ENCODE measurements around the gene TMBIM4.
"Not testable (repeated sequence)": the region's sequence is repeated elsewhere in the genome, so short reads cannot be mapped to it uniquely, and the experiment has no call there.

TMBIM4 gene

GRCh38 chr12:66182956-66183355 lies 13.2 kb upstream of the TMBIM4 start:
- no peak for DNase-seq

GRCh38 chr12:66176105-66176900 lies 6.5 kb upstream of the TMBIM4 start:
- DNase-seq = no peak

- not testable (repeated sequence) for DNase-seq
Measured at GRCh38 chr12:66174391-66175325, 4.9 kb upstream of the TMBIM4 start.

- DNase-seq = no peak
Measured at GRCh38 chr12:66170606-66171005, 810 bp upstream of the TMBIM4 start.

GRCh38 chr12:66168410-66168809 lies 1.4 kb downstream of the TMBIM4 start:
- no peak for DNase-seq

GRCh38 chr12:66166561-66166960 lies 3.2 kb downstream of the TMBIM4 start:
- DNase-seq = no peak

- no peak for DNase-seq
Measured at GRCh38 chr12:66165141-66165540, 4.7 kb downstream of the TMBIM4 start.

GRCh38 chr12:66164349-66164821 lies 5.4 kb downstream of the TMBIM4 start:
- no peak for DNase-seq

GRCh38 chr12:66163289-66163688 lies 6.5 kb downstream of the TMBIM4 start:
- DNase-seq = no peak

GRCh38 chr12:66162701-66163100 lies 7.1 kb downstream of the TMBIM4 start:
- DNase-seq = no peak

- no peak for DNase-seq
Measured at GRCh38 chr12:66160704-66161103, 9.1 kb downstream of the TMBIM4 start.

GRCh38 chr12:66159123-66159522 lies 10.7 kb downstream of the TMBIM4 start:
- DNase-seq = no peak

- DNase-seq = no peak
Measured at GRCh38 chr12:66156654-66157053, 13.1 kb downstream of the TMBIM4 start.

GRCh38 chr12:66154776-66155175 lies 15.0 kb downstream of the TMBIM4 start:
- no peak for DNase-seq

- DNase-seq = no peak
Measured at GRCh38 chr12:66152732-66153131, 17.1 kb downstream of the TMBIM4 start.

GRCh38 chr12:66149702-66150398 lies 19.9 kb downstream of the TMBIM4 start:
- DNase-seq = no peak

GRCh38 chr12:66144791-66145754 lies 24.7 kb downstream of the TMBIM4 start:
- no peak for DNase-seq

GRCh38 chr12:66143868-66144267 lies 25.9 kb downstream of the TMBIM4 start:
- DNase-seq = no peak

- DNase-seq = no peak
Measured at GRCh38 chr12:66142826-66143225, 27.0 kb downstream of the TMBIM4 start.

- DNase-seq = no peak
Measured at GRCh38 chr12:66141299-66141698, 28.5 kb downstream of the TMBIM4 start.

- DNase-seq = no peak
Measured at GRCh38 chr12:66140731-66141130, 29.1 kb downstream of the TMBIM4 start.

GRCh38 chr12:66139328-66139727 lies 30.5 kb downstream of the TMBIM4 start:
- DNase-seq = no peak
